H1 (cell line): Measurements from ENCODE around the gene NSD2. TPM values are rescaled to one million over a fixed set of nuclear protein-coding genes. Genes with fewer than 3 reads are reported as not detected.

Source experiments
- CTCF ChIA-PET: fragments of 300-600 bp; sonication (Branson Sonifier 250); formaldehyde crosslinking; loops from one replicate; lab custom pipeline; 2021; ENCODE audit not compliant: partially characterized antibody; lab: Charles Lee
- POLR2A ChIA-PET: fragments of 300-600 bp; sonication (Branson Sonifier 250); formaldehyde crosslinking; loops from one replicate; lab custom pipeline; 2021; ENCODE audit warnings: inconsistent platforms; ENCODE audit not compliant: partially characterized antibody; lab: Charles Lee
- DNase-seq, 2 experiments: peaks; one replicate each; pipeline versions ENCODE4 v3.0.0 to v3.0.0-alpha.2; 2010 to 2022; ENCODE audit warnings: low spot score in 2 of 2, low read depth in 1 of 2, mixed read lengths in 1 of 2
- FAIRE-seq: peaks from 2 replicates; lab custom pipeline; 2011; peaks lifted over from hg19 to GRCh38; lab: Jason Lieb, UNC
- H2AFZ ChIP-seq: 2 replicates; pipeline ENCODE4 v1.8.1; 2012; ENCODE audit warnings: low read length, inconsistent platforms
- H2AK5ac ChIP-seq: 2 replicates; pipeline ENCODE4 v1.6.1; 2013; ENCODE audit warnings: low read depth, low read length
- H2BK120ac ChIP-seq: replicated peaks from 2 replicates; pipeline ENCODE3; 2013; ENCODE audit warnings: low read depth, low read length, inconsistent platforms
- H2BK12ac ChIP-seq: 2 replicates; pipeline ENCODE4 v1.6.1; 2013; ENCODE audit warnings: low read depth, low read length
- H2BK15ac ChIP-seq: 2 replicates; pipeline ENCODE4 v1.6.1; 2013; ENCODE audit warnings: low read length
- H2BK20ac ChIP-seq: 2 replicates; pipeline ENCODE4 v1.6.1; 2013; ENCODE audit warnings: low read length
- H2BK5ac ChIP-seq: 2 replicates; pipeline ENCODE4 v1.6.1; 2013; ENCODE audit warnings: low read depth, low read length
- H3K14ac ChIP-seq: 2 replicates; pipeline ENCODE4 v1.6.1; 2013; ENCODE audit warnings: inconsistent platforms; ENCODE audit not compliant: insufficient read length
- H3K18ac ChIP-seq: 2 replicates; pipeline ENCODE4 v1.6.1; 2013; ENCODE audit warnings: low read length; ENCODE audit errors: extremely low read depth
- H3K23ac ChIP-seq: 2 replicates; pipeline ENCODE4 v1.6.1; 2013; ENCODE audit warnings: inconsistent platforms; ENCODE audit not compliant: insufficient read length
- H3K23me2 ChIP-seq: 2 replicates; pipeline ENCODE4 v1.6.1; 2013; ENCODE audit warnings: low read depth, low read length
- H3K27ac ChIP-seq: 2 replicates; pipeline ENCODE4 v1.6.1; 2011; ENCODE audit warnings: low read depth, low read length, inconsistent platforms
- H3K27me3 ChIP-seq, 4 experiments: replicated peaks in 1 of 4; 1 replicate in 1 of 4; 2 replicates in 3 of 4; pipeline versions ENCODE4 v1.6.1 to v1.8.1; 2011 to 2013; ENCODE audit warnings: low read length in 3 of 4, mild to moderate bottlenecking in 3 of 4, inconsistent platforms in 2 of 4, mixed read lengths in 2 of 4, moderate library complexity in 1 of 4; ENCODE audit not compliant: control insufficient read depth in 3 of 4, insufficient read depth in 3 of 4; ENCODE audit errors: extremely low read depth in 1 of 4
- H3K36me3 ChIP-seq, 4 experiments: 2 replicates each; pipeline versions ENCODE4 v1.6.1 to v1.8.1; 2011 to 2013; ENCODE audit warnings: mild to moderate bottlenecking in 4 of 4, low read length in 3 of 4, moderate library complexity in 2 of 4, control low read depth in 1 of 4, inconsistent platforms in 1 of 4; ENCODE audit not compliant: insufficient read depth in 4 of 4, control insufficient read depth in 2 of 4
- H3K4ac ChIP-seq: replicated peaks from 2 replicates; pipeline ENCODE3; 2013; ENCODE audit warnings: low read length, low read depth, mixed read lengths, inconsistent platforms; ENCODE audit not compliant: insufficient read length
- H3K4me1 ChIP-seq, 4 experiments: replicated peaks in 1 of 4; 1 replicate in 1 of 4; 2 replicates in 3 of 4; pipeline versions ENCODE4 v1.6.1 to v1.8.1; 2011 to 2013; ENCODE audit warnings: low read length in 3 of 4, inconsistent platforms in 2 of 4, mixed read lengths in 1 of 4; ENCODE audit not compliant: insufficient read depth in 4 of 4, control insufficient read depth in 3 of 4
- H3K4me2 ChIP-seq, 2 experiments: 2 replicates each; pipeline versions ENCODE4 v1.6.1 to v1.8.1; 2011 to 2013; ENCODE audit warnings: low read depth in 2 of 2, low read length in 2 of 2, control low read depth in 1 of 2, inconsistent platforms in 1 of 2, mild to moderate bottlenecking in 1 of 2; ENCODE audit not compliant: insufficient read depth in 1 of 2
- H3K4me3 ChIP-seq, 4 experiments: fragments of 200-600, 300-600 bp in 1 of 4; sonication (generic), shearing (Covaris generic), sonication (Bioruptor Twin) in 1 of 4; 2 replicates each; pipeline versions ENCODE4 v1.5.1 to v1.8.1; 2011 to 2016; ENCODE audit warnings: low read length in 4 of 4, low read depth in 3 of 4, control low read depth in 2 of 4, inconsistent platforms in 2 of 4, mild to moderate bottlenecking in 2 of 4, mixed read lengths in 1 of 4, moderate library complexity in 1 of 4; ENCODE audit not compliant: insufficient read depth in 2 of 4; ENCODE audit errors: extremely low read depth in 1 of 4
- H3K56ac ChIP-seq: replicated peaks from 2 replicates; pipeline ENCODE3; 2013; ENCODE audit warnings: low read depth, mild to moderate bottlenecking, mixed read lengths, low read length, inconsistent platforms; ENCODE audit not compliant: insufficient read length
- H3K79me1 ChIP-seq: 2 replicates; pipeline ENCODE4 v1.6.1; 2013; ENCODE audit warnings: low read depth, low read length, control low read depth
- H3K79me2 ChIP-seq, 2 experiments: 2 replicates each; pipeline versions ENCODE4 v1.6.1 to v1.8.1; 2012 to 2013; ENCODE audit warnings: low read length in 2 of 2, mild to moderate bottlenecking in 2 of 2, inconsistent platforms in 1 of 2; ENCODE audit not compliant: insufficient read depth in 2 of 2, control insufficient read depth in 1 of 2
- H3K9ac ChIP-seq, 4 experiments: replicated peaks in 1 of 4; 1 replicate in 1 of 4; 2 replicates in 3 of 4; pipeline versions ENCODE4 v1.6.1 to v1.8.1; 2011 to 2013; ENCODE audit warnings: low read depth in 3 of 4, low read length in 3 of 4, control low read depth in 2 of 4, mild to moderate bottlenecking in 2 of 4, moderate library complexity in 2 of 4, inconsistent platforms in 1 of 4; ENCODE audit errors: extremely low read depth in 1 of 4
- H3K9me3 ChIP-seq, 2 experiments: 2 replicates each; pipeline versions ENCODE4 v1.6.1 to v1.8.1; 2012 to 2013; ENCODE audit warnings: mild to moderate bottlenecking in 2 of 2, moderate library complexity in 2 of 2, control low read depth in 1 of 2, inconsistent platforms in 1 of 2, low read depth in 1 of 2, low read length in 1 of 2, mixed read lengths in 1 of 2; ENCODE audit not compliant: insufficient read depth in 2 of 2
- H4K20me1 ChIP-seq, 2 experiments: replicated peaks in 1 of 2; 2 replicates each; pipeline versions ENCODE3 to v1.8.1; 2011 to 2013; ENCODE audit warnings: inconsistent platforms in 2 of 2, low read length in 2 of 2, mild to moderate bottlenecking in 1 of 2; ENCODE audit not compliant: insufficient read depth in 2 of 2, control insufficient read depth in 1 of 2
- H4K5ac ChIP-seq: 2 replicates; pipeline ENCODE4 v1.6.1; 2013; ENCODE audit warnings: low read length, low read depth, mixed read lengths, inconsistent platforms; ENCODE audit not compliant: insufficient read length
- H4K8ac ChIP-seq: 2 replicates; pipeline ENCODE4 v1.8.0; 2013; ENCODE audit warnings: mild to moderate bottlenecking, moderate library complexity, low read length, inconsistent platforms; ENCODE audit not compliant: insufficient read depth; ENCODE audit errors: extremely low read depth
- H4K91ac ChIP-seq: replicated peaks from 2 replicates; pipeline ENCODE3; 2013; ENCODE audit warnings: low read length, mixed read lengths, inconsistent platforms; ENCODE audit not compliant: insufficient read length
- ASH2L ChIP-seq: fragments of 200-600, 300-600 bp; sonication (generic); IDR thresholded peaks from one replicate; pipeline ENCODE4 v1.7.1; 2017; ENCODE audit warnings: low read length
- BACH1 ChIP-seq: IDR thresholded peaks from 2 replicates; pipeline ENCODE4 v1.6.1; 2012; ENCODE audit warnings: low read length, improper control_type of control experiment
- CHD2 ChIP-seq: IDR thresholded peaks from 2 replicates; pipeline ENCODE4 v1.6.1; 2012; ENCODE audit warnings: low read length, improper control_type of control experiment
- CTBP2 ChIP-seq: IDR thresholded peaks from 2 replicates; pipeline ENCODE4 v1.7.0; 2011; ENCODE audit warnings: borderline replicate concordance, mild to moderate bottlenecking, moderate library complexity, mixed read lengths, low read length; ENCODE audit not compliant: insufficient read depth, insufficient read length
- EP300 ChIP-seq, 2 experiments: IDR thresholded peaks; 1 replicate in 1 of 2; 2 replicates in 1 of 2; pipeline ENCODE4 v1.6.1; 2011 to 2012; ENCODE audit warnings: low read depth in 2 of 2, low read length in 2 of 2, mild to moderate bottlenecking in 2 of 2, borderline replicate concordance in 1 of 2, inconsistent platforms in 1 of 2, moderate library complexity in 1 of 2
- JUND ChIP-seq: IDR thresholded peaks from 2 replicates; pipeline ENCODE4 v1.6.1; 2011; ENCODE audit warnings: mild to moderate bottlenecking, improper control_type of control experiment, low read length
- NRF1 ChIP-seq: IDR thresholded peaks from 2 replicates; pipeline ENCODE4 v1.6.1; 2011; ENCODE audit warnings: mild to moderate bottlenecking, low read depth, low read length, improper control_type of control experiment
- PHF8 ChIP-seq: fragments of 200-600 bp; sonication (generic); conservative IDR thresholded peaks from 2 replicates; pipeline ENCODE4 v1.7.1; 2012; ENCODE audit warnings: low read depth, mild to moderate bottlenecking, inconsistent platforms, low read length, moderate library complexity
- RAD21 ChIP-seq, 2 experiments: IDR thresholded peaks in 1 of 2; conservative IDR thresholded peaks in 1 of 2; 2 replicates each; pipeline ENCODE4 v1.6.1; 2011; ENCODE audit warnings: low read depth in 2 of 2, low read length in 2 of 2, improper control_type of control experiment in 1 of 2, inconsistent platforms in 1 of 2, mild to moderate bottlenecking in 1 of 2, moderate library complexity in 1 of 2
- RFX5 ChIP-seq: IDR thresholded peaks from 2 replicates; pipeline ENCODE4 v1.6.1; 2011; ENCODE audit warnings: low read depth, low read length, improper control_type of control experiment, borderline replicate concordance
- SAP30 ChIP-seq: fragments of 300-600 bp; sonication (generic); IDR thresholded peaks from 2 replicates; pipeline ENCODE4 v1.7.1; 2012; ENCODE audit warnings: low read length, moderate library complexity, mild to moderate bottlenecking, inconsistent platforms; ENCODE audit not compliant: insufficient read depth, insufficient replicate concordance
- SIRT6 ChIP-seq: IDR thresholded peaks from one replicate; pipeline ENCODE4 v1.7.1; 2012; ENCODE audit warnings: low read length, inconsistent platforms
- WGBS, 2 experiments: shearing (Covaris generic) in 1 of 2; methylation state at CpG; one replicate each; pipeline versions ENCODE4 v1.1.6 to v1.1.7; 2013 to 2015; ENCODE audit warnings: low lambda C conversion rate in 2 of 2, mixed read lengths in 2 of 2, inconsistent platforms in 1 of 2, low coverage in 1 of 2, missing lambda C conversion rate in 1 of 2; ENCODE audit not compliant: insufficient replicate concordance in 2 of 2, insufficient coverage in 1 of 2, insufficient read length in 1 of 2; ENCODE audit errors: extremely low coverage in 1 of 2, missing lambda C conversion rate in 1 of 2; 5-methylcytosine and 5-hydroxymethylcytosine counted together
- polyA plus RNA-seq, 7 experiments: library from polyadenylated mRNA; depleted of rRNA in 3 of 7; stranded (reverse) in 5 of 7; unstranded in 2 of 7; fragments of >200 nt in 5 of 7; fragments of 200-250 nt in 2 of 7; gene quantifications; 1 replicate in 5 of 7; 2 replicates in 1 of 7; 4 replicates in 1 of 7; pipeline versions ENCODE4 v1.2.1 to v1.2.3, GENCODE V29; 2011 to 2013; ENCODE audit warnings: missing spikeins in 2 of 7, mixed read lengths in 2 of 7
- total RNA-seq: library from RNA; stranded (reverse); fragmentation: NEBNext Ultra II Directional; extraction: Animal tissue kit (Norgen Biotek cat#: 25700); gene quantifications from 2 replicates; pipeline ENCODE4 v1.2.1, GENCODE V29; 2021
- TF ChIP-seq, protein P1 (sequence below): IDR thresholded peaks from 2 replicates; pipeline ENCODE4 v1.6.1; 2011; ENCODE audit warnings: low read depth, mild to moderate bottlenecking, low read length; ENCODE audit not compliant: insufficient read depth

NSD2 gene
- total and polyA plus RNA-seq, 2 of the 8 experiments (the other 6 are each of a cell fraction or from before 2014, with no cell fraction given), result 26.7 to 129 TPM

DNA sequence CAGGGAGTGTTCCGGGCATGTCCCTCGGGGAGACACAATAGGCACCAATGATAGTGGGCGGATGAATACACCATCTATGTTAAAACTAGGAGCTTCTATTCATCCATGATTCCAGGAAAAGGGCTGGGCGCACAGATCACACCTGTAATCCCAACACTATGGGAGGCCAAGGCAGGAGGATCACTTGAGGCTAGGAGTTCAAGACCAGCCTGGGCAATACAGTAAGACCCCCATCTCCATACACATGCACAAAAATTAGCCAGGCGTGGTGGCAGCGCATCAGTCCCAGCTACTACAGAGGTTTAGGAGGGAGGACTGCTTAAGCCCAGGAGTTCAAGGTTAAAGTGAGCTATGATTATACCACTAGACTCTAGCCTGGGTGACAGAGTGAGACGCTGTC, 135.2 kb downstream of the NSD2 start:
- Histone ChIP-seq H2AFZ (no peak overlapping the region), H3K36me3 (peaks cover 0 to 13% (median 3%) of the 10 kb centered on the region in 4 experiments; a peak in 4 of 8 replicates), H4K20me1 (peaks cover 10 to 17% of the 10 kb centered on the region in 2 experiments), H3K9ac (no peak overlapping the region), H3K23ac (no peak overlapping the region), H3K23me2 (no peaks in the 10 kb centered on the region; the same call in 1 of the 2 replicates), H3K27ac (no peak overlapping the region), H3K9me3 (no peaks in the 10 kb centered on the region), H2BK20ac (no peak overlapping the region), H2AK5ac (no peak overlapping the region), H3K56ac (no peak overlapping the region), H3K4ac (no peak overlapping the region), H4K8ac (no peak overlapping the region), H4K5ac (no peak overlapping the region), H3K18ac (no peak overlapping the region), H2BK5ac (no peak overlapping the region), H2BK12ac (no peak overlapping the region), H3K4me2 (no peak overlapping the region; a peak in 1 of 4 replicates), H4K91ac (no peak overlapping the region), H3K79me2 (peaks cover 30 to 67% of the 10 kb centered on the region in 2 experiments), H2BK15ac (no peak overlapping the region), H2BK120ac (no peak overlapping the region), H3K27me3 (peaks cover 0 to 3% (median 0%) of the 10 kb centered on the region in 4 experiments; a peak in 1 of 7 replicates), H3K4me1 (peaks cover 0 to 3% (median 0%) of the 10 kb centered on the region in 4 experiments; a peak in 2 of 7 replicates), H3K4me3 (no peak overlapping the region), H3K14ac (no peak overlapping the region), H3K79me1 (peaks cover 14% of the 10 kb centered on the region)
- POLR2A ChIA-PET, result interaction anchor here (1.0 to 1.3 kb wide), 2 partner anchors 8 to 11 kb away, joined by 3 read pairs; no protein-coding TSS in a partner anchor
- FAIRE-seq (no peak), DNase-seq (no peak)
- WGBS, 2 experiments, result 93% methylated on average over 7 of the region's 7 CpGs; no CpG with 5 or more reads in 1 of the 2 experiments
- CTCF ChIA-PET, result interaction anchor here (1.6 kb wide), 1 partner anchor 11 kb away, joined by 4 read pairs; no protein-coding TSS in a partner anchor
- TF ChIP-seq, protein P1, sequence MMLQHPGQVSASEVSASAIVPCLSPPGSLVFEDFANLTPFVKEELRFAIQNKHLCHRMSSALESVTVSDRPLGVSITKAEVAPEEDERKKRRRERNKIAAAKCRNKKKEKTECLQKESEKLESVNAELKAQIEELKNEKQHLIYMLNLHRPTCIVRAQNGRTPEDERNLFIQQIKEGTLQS, result no peak
- TF ChIP-seq RFX5 (no peak), CTBP2 (no peak), EP300 (IDR thresholded peaks at IDR 0.05; ENCODE audit: borderline replicate concordance in 1 of 2, low read depth in 2 of 2, low read length in 2 of 2) (no peak), SAP30 (no peak), NRF1 (no peak), BACH1 (no peak), SIRT6 (no peak), JUND (no peak), ASH2L (no peak), RAD21 (IDR thresholded peaks at IDR 0.05 in 1 of 2, conservative IDR thresholded peaks at IDR 0.05 in 1 of 2; ENCODE audit: low read depth in 2 of 2, low read length in 2 of 2) (no peak), PHF8 (no peak), CHD2 (no peak)
